HG03045 (cell line): ENCODE results near the gene DGKH.

ENCODE experiments used
- ATAC-seq: cut with Tn5 transposase; IDR thresholded peaks from one replicate; pipeline ENCODE4 v1.9.1; 2021; ENCODE audit warnings: mild to moderate bottlenecking, moderate library complexity; ENCODE audit not compliant: unreplicated experiment

DGKH gene

DNA sequence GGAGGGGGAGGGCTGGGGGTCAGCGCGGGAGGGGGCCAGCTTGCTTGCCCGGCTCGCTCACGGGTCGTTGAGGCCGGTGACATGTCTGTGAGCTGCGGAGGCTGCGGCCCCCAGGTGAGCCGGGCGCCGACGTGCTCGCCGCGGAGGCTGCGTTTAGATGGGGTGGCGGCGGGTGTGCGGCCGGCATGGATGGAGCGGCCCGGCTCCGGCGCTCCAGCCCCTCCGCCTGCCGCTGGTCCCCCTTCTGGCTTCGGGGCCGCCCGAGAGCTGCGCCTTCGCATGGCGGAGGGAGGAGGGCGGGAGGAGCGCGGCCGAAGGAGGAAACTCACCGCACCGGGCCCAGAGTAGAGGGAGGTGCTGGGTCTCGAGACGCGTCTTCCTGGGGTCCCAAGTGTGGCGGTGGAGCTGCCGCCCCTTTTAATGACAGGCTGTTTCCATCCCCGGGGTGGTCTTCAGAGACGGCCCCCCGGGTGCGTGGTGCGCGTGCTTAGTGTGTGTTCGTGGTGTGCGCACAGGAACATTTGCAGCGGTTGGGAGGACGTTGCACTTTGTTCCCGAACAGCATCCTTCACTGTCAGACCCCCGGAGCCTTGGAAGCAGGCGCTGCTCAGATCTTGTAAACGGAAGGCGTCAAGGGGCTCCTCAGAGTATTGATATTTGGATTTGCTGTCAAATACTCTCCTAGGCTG is 223.8 kb downstream of the DGKH start, which contains the start of gene AKAP11:
Gene AKAP11, plus strand, starts transcription at position 38 of the 689 bp plus-strand sequence. CDS start 14,197 bp downstream, outside the sequence.
- peak; percentile 33 for ATAC-seq

DNA sequence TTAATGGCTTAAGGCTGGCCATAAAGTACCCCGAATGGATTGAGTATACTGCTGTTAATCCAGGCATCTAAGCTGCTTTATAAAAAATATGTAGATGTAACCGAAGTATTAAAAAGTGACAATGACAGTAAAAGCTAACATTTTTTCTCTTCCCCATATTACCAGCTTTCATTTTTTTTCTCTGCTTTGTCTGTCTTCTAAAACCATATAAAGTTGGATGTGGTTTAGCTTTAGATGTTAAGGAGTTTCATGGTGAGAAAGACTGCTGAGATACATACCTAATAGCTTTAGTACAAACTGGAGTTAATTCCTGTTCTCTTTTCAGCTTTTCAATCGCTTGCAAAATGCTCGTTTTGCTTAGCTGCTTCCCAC is 224.3 kb downstream of the DGKH start:
- no peak for ATAC-seq

DNA sequence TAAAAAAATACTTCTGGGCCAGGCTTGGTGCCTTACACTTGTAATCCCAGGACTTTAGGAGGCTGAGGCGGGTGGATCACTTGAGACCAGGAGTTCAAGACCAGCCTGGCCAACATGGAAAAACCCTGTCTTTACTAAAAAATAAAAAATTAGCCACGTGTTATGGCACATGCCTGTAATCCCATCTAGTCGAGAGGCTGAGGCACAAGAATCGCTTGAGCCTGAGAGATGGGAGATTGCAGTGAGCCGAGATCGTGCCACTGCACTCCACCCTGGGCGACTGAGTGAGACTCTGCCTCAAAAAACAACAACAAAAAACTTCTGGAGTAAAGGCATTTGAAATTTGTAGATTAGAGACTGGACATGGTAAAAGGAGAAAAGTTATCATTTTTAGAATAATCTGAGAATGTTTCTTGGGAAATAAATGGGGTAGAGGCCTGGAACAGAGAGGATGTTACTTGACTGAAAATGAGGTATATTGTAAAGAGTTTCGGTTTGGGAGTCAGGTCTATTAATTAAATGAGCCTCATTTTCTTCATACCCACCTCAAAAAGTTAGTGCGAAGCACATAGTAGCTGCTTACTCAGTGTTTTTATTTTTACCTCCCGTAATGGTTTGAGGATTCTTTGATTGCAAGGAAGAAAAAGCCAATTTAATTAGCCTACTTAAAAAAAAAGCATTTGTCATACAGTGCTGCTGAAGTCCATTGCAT is 226.1 kb downstream of the DGKH start:
- no peak for ATAC-seq

DNA sequence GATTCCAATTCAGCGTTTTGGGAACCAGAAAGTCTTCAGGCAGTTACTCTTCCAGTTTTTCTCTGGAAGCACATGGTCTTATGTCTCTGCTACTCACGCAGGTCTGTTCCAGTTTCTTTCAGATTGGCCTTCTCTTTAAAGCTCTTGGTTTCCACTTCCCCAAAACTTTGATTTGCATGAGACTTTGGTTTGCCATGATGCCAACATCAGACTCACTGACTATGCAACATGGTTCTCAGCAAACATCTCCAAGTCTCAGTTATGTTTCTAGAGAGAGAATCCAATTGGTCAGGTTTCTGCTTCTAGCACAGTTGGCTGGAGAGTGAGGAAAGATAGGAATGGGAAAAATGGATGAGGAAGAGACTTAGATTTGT is 226.6 kb downstream of the DGKH start:
- no peak for ATAC-seq

DNA sequence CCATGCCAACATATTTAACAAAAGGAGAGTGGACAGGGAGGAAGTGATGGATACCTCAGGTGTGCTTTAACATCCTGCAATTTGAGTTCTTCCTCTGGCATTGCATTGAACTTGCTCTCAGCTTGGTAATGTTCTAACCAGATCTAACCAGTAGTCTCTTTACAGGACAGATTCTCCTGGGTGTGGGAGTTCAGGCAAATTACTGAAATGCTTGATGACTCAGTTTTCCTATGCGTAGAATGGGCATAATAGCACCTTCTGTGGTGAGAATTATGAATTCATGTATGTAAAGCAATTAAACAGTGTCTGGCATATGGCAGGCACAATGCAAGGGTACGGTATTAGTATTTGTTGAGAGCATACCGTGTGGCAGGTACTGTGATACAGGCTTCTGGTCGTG is 227.1 kb downstream of the DGKH start:
- ATAC-seq = no peak

DNA sequence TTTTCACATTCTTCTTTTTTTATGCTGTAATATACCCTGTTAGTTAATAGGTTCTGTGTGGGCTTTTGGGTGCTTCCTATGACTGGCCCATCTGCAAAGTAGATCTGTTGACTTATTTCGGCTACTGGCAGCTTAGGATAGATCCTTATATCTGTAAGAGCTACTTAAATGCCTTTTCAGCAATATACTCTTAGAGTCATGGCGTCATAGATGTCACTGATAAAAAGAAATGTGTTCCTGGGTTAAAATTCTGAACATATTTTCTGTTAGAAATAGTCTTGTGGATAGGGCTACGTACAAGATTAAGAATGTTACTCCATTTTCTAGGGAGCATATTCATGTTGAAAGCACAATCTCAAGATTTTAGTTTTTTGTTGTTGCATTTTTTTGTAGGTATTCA is 228.2 kb downstream of the DGKH start:
- ATAC-seq = no peak

DNA sequence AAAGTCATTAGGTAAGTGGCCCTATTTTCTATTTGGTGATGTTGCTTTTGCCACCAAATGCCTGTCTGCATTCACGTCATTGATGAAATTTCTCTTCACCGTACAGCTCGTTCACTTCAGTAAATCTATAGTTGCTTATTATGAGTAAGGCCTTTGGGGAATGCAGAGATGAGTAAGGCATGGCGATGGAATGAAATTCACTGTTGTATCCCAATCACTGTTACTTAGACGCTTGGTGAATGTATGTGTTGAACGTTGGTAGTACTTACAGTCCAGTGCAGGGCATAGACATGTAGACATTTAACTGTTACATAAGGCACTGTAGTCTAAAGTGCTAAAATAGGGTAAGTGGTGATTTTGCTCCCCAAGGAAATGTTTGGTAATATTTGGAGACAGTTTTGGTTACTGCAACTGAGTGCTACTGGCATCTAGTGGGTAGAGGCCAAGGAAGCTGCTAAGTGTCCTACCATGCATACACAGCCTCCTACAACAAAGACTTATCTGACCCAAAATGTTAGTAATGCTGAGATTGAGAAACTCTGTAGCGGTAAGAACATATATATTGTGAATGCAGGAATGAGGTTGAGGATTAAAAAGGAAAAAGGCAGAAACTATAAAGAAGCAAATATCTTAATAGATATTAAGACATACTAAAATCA is 229.3 kb downstream of the DGKH start:
- ATAC-seq = no peak

DNA sequence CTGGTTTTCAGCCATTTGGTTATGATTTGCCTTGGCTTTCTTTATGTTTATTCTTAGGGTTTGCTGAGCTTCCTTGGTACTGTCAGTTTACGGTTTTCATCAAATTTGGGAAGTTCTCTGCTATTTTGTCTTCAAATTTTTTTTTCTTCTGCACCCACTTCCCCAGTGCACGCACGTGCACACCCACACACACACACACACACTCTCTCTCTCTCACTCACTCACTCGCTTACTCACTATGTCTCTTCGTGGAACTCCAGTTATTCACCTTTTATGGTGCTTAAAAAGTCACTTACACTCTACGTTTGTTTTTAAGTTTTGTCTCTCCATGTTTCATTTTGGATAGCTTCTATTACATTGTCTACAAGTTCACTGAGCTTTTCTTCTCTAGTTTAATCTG is 230.6 kb downstream of the DGKH start:
- ATAC-seq = no peak

DNA sequence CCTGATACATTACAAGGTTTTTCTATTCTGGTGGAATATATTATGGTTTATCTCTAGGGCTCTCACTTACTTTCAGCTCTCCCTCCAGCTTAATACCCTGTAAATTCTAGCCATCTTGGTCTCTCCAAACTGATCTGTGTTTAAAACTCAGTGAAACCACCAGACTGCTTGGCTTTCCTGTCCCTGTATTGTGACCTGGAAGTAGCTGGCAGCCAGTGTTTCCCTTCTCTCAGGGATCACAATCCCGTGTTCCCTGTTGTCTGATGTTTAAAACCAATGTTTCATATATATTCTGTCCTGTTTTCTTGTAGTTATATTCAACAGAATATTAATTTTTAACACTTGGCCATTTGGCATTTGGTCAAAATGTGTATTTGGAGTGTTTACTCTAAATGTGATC is 231.5 kb downstream of the DGKH start:
- ATAC-seq = no peak

DNA sequence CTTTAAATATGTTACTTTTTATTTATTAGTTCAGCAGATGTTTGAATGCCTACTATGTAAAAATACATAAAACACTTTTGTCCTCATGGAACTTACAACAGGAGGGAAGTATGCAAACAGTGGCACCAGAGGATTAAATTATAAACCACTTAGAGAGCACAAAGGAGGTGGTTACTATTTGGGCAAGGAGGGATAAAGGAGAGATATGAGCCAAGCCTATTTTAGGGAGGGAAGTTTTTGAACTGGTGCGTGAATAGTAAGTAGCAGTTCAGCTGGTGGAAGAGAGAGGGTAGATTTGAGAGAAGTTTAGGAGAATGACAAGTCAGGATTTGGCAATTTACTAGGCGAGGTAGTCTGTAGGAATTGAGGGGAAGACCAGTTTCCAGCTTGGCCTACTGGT is 232.1 kb downstream of the DGKH start:
- ATAC-seq = no peak

DNA sequence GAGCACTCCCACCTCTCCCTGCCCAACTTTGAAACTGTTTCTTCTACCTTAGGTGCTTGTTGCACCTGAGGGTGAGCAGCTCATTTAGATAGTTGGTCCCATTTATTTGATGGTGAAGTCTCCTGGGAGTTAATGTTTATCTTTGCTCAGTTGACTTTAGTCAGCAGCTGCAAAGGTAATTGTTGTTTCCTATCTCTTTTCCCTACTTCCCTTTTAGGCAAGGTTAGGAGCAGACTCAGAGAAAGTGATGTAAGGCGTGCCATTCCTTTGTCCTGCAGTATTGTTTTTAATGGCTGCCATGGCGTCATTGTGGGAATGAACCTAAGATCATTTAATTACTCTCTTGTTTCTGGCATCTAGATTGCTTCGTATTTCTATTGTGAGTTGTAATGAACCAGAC is 235.1 kb downstream of the DGKH start:
- ATAC-seq = no peak

DNA sequence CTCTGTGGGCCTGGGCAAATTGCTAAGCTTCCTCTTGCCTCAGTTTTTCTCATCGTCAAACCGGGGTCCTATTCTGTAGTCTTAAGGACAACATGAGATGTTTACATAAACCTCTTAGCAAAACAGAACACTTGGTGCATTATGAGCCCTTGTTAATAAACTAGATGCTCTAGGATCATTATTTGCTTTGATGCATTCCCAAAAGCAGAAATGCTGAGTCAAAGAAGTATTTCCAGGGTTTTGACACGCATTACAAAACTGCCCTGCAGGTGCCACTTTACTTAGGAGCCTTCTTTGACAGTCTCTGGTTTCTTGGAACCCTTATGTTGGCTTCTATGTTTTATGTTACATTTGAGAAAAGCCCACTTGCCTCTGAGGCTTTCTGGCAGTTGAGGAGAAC is 235.6 kb downstream of the DGKH start:
- no peak for ATAC-seq
